ENCODE measurements around the gene PARN.
"Not testable (repeated sequence)": the region's sequence is repeated elsewhere in the genome, so short reads cannot be mapped to it uniquely, and the experiment has no call there.

Gene PARN

DNA sequence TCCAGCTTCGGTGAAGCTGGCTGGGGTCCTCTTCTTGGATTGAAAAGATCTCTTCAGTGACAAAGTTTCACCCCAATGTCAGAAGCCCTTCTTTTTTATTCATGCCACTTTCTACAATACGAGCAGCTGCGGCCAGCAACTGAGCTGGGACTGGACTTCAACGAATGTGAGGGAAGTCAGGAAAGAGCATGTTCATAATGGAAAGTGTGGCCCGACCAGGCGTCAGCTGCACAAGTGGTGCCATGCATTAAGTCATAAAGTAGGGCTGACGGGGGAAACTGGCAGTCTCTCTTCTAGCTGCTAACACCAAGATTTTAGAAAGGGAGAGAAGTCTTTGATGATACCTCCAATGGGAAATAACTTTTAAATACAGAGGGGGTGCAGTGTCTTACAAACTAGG lies 192.6 kb downstream of the PARN start:
- DNase-seq (ENCODE audit: low read depth, low spot score), result no peak

DNA sequence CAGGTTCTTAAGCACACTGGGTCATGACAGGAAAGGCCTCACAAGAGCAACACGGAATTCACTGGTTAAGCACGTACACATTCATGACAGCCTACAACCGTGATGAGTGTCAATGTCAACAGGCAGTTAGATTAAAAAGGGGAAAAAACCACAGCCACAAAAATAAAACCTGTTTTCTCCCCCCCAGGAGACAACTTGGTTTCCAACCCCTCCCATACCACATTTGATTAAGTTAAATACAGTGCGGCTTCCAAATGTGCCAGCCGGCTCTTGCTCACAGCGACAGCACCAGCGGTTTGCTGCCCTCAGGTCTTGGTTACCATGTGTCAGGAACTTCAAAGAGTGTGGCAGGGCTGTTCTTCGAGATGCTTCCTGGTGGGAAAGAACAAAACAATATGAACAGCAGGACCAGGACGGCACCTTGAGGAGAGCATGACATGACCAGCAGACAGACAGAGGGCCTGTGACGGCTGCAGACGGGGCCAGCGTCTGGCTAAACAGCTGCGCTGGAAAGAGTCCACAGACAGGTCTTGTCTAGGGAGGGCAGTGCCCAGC lies 193.6 kb downstream of the PARN start:
- DNase-seq (ENCODE audit: low read depth, low spot score), result no peak

DNA sequence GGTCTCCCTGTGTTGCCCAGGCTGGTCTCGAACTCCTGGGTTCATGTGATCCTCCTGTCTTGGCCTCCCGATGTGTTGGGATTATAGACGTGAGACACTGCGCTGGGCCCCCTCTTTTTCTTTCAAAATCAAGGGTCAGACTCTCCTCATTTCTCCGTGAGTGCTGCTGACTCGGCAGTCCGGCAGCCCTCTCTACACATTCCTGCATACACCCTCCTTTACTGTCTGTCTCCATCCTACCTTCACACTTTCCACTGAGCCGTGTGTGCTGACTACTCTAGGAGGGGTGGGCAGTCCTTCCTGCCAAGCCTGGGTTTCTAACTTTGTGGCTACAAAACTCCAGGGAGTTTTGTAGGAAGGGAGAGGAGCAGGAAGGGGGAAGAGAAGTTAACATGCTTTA lies 195.2 kb downstream of the PARN start:
- no peak for DNase-seq (ENCODE audit: low read depth, low spot score)

DNA sequence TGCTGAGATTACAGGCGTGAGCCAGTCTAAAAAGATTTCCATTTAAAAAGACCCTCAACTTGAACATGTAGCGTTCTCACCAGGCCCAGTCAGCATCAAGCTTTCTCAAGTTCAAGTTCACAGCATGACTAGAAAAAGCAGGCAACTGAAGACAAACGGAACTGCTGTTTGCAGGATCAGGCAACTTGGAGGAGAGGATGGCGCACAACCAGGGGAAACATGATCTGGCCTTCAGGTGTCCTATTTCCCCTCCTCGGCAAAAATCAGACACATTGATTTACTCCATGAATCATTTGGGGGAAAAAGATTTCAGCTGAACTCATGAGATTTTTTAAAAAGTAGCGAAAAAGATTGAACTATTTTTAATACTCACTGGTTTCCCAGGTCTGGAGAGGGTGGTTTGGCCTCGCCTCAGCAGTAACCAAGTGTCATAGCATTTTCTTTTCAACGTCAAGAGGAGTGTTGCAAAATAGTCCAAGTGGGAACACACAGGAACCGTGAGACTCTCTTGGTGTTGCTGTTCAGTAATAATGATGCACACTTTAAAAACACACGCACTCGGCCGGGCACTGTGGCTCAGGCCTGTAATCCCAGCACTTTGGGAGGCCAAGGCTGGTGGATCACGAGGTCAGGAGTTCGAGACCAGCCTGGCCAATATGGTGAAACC lies 201.0 kb downstream of the PARN start:
- not testable (repeated sequence) for DNase-seq (ENCODE audit: low read depth, low spot score)

DNA sequence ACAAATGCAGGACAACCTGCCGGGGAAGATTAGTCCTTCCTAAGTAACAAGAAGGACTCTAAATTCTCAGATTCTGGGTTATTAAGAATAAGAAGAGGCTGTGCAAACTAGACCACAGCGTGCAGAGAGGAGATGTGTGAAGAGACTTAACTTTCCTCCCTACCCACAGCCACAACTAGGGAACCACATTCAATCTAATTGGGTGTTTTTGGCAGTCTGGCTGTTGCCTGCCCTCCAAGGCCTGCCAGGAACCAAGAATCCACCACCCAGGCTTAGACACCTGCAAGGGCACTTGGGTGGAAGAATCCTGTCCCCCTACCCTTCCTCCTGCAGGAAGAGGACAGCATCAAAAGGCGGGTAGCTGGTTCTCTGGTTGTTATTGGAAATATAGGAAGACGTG lies 202.0 kb downstream of the PARN start:
- no peak for DNase-seq (ENCODE audit: low read depth, low spot score)

DNA sequence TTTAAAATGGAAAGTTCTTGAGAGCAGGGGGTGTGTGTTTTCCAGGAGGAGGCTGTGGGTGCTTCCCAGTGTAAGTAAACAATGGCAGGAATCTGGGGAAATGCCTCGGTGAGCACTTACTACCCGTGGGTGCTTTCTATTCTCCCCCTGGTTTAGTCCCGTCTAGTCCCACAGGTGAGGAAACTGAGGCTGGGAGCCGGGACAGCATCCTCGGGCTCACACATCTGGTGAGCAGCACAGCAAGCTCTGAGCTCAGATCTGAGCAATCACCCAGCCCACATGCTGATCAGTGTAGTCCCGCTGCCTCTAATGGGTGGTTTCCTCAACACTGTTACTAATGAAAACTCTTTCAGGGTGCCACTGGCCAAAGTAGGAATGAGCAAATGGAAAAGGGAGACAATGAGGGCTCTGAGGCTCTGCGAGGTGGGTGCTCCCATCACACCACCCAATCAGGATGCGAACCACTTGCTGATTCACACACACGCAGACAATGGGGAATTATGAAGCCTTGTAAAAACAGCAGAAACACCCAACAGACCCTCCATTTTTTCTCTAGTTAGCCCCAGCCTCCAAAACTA lies 202.6 kb downstream of the PARN start:
- no peak for DNase-seq (ENCODE audit: low read depth, low spot score)

DNA sequence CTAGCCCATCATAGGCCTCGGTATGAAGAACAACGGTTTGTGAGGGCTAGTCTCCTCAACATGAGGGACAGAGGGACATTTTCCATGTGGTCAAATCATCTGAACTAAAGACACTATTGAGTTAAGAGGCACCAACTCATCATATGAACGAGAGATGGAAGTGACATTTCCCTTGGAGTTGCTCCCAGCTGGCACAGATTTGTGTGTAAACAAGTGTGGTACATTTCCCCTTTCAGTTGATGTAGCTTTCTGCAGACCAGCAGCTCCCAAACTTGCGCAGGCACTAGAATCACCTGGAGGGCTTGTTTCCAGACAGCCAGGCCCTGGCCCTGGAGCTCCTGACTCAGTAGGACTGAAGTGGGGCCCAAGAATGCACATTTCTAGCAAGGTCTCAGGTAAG lies 205.5 kb downstream of the PARN start:
- DNase-seq (ENCODE audit: low read depth, low spot score), result no peak

DNA sequence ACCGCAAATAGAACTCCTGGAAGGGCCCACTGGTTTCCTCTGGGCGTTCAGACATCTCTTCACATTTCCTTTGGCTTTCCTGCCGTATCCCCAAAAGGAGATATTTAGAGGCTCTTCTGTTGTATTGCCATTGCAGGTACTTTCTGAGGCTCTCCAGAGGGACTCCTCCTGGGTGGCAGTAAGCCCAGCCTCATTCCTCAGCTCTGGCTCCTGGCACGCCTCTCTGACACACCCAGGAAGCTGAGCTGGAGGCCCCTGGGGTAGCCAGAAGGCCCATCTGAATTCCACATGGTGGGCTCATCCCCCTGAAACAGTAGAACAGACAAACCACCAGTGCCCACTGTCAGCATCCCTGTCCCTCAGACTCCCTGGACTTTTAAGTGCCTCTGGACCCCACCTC lies 206.7 kb downstream of the PARN start:
- no peak for DNase-seq (ENCODE audit: low read depth, low spot score)

DNA sequence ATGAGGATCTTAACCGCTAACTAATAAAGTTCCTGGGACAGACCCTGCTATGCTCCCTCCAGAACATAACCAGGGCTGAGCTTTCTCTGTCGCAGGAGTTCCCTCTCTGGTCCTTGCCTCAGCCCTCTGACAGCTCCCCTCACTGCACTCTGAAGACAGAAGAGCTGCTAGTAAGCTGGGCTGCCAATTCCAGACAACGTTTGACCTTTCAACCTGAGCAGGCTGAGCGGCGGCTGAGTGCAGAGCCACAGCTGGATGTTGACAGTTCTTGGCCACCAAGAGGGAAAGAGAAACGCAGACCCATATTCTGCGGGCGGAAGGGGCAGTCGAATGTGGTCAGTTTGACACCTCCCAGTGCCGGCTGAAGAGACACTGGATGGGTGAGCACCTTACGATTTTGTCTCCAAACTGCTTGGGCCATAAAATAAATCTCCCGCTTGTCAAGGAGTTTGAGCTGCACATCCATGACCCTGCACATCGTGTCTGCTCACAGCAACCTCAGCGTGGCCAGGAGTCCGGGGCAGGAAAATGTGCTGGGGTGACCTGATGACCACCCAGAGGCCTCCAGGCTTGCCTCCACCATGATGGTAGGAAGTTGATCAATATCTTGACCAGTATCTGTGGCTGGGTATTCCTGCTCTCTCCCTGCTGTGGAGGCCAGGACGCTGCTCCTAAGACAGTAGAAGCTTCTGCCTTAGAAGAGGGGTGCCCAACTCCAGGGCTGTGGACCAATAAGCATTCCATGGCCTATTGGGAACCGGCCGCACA lies 209.2 kb downstream of the PARN start:
- DNase-seq (ENCODE audit: low read depth, low spot score), result no peak

DNA sequence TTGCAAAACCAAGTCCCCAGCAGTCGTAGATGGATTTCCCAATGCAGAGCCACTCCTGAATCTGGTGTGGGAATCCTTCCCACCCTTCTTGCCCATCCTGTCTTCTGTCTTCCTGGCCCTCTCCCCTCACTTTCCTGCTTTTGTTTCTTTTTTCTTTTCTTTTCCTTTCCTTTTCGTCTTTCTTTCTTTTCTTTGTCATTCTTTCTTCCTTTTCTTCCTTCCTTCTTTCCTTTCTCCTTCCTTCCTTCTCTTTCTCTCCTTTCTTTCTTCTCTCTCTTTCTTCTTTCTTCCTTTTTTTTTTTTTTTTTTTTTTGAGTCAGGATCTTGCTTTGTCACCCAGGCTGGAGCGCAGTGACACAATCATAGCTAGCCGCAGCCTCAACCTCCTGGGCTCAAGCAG lies 209.8 kb downstream of the PARN start:
- DNase-seq (ENCODE audit: low read depth, low spot score), result not testable (repeated sequence)

DNA sequence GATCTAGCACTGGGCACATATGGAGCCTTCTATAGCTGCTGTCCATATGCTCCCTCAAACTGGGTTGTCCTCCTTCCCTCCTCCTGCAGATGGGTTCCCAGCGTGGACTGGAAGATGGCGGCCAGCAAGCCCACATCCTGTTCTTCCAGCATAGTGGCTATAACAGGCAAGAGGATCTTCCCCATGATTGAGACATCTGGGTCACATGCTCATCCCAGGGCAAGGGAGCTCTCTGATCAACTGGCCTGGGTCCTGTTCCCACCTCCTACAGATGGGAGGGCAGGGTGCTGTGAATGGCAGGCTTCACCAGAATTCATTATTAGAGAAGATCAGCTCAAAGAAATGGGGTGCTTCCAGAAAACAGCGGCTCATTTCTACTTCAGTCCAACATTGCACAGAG lies 210.2 kb downstream of the PARN start:
- no peak for DNase-seq (ENCODE audit: low read depth, low spot score)

DNA sequence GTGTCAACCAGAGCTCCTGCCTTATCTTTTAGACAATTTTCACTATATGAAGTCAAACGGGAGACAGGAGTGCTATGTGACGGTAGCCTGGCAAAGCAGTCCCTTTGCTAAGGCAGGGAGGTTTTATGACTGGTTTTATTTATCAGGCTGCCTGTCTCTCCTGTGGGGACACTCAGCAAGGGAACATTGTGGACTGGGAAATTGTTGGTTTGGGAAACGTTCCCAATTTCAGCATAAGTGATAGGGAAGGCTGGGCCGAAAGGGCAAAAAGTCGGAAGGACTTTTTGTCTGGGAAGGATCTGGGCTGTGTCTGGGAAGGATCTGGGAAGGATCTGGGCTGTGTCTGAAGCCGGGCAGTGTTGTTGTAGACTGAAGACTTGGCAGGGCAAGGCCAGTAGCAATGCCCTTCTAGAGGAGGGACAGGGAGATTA lies 211.2 kb downstream of the PARN start:
- no peak for DNase-seq (ENCODE audit: low read depth, low spot score)

DNA sequence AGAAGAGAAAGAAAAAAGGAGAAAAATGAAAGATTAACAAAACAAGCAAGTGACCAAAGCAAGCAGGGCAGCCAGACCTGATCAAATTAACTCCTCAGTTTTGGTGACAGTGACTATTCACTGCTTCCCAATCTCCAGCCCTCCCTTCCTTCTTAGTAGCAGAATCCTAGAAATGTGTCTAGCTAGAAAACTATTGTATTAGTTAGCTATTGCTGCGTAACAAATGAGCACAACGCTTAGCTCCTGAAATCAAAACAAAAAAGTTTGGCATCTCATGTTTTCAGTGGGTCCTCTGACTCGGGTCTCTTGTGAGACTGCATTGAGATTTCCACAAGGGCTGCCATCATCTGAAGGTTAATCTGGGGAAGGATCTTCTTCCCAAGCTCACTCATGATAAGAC lies 213.9 kb downstream of the PARN start:
- no peak for DNase-seq (ENCODE audit: low read depth, low spot score)

DNA sequence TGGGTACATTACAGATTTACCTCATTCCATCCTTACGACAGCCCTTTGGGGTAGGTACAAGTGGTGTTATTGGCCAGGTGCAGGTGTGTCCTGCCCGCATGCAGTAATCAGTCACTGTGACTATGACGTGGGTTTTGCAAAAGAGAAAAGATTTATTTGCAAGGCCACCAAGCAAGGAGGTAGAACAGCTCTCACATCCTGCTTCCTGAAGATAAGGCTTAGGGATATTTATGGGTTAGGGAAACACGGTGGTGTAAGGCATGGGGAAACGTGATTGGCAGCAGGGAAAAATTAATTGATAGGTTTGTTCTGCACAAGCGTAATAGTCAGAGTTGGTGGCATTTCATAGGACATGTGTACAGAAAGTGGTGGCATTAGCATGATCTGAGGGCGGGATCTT lies 214.8 kb downstream of the PARN start:
- DNase-seq (ENCODE audit: low read depth, low spot score), result no peak

DNA sequence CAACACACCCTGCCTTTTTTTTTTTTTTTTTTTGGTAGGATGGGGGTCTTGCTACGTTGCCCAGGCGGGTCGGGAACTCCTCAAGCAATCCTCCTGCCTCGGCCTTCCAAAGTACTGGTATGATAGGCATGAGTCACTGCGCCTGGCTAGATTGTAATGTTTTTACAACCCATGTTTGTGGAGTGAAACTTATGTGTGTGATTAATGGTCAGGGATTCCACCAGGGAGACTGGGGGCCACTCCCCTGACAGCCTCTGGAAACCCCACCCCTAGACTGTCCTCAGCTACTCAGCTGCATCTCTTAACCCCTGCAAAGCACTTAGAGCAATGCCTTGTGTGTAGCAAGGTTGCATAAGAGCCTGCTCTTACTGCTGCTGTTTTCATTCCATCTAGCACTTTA lies 220.5 kb downstream of the PARN start:
- no peak for DNase-seq (ENCODE audit: low read depth, low spot score)

DNA sequence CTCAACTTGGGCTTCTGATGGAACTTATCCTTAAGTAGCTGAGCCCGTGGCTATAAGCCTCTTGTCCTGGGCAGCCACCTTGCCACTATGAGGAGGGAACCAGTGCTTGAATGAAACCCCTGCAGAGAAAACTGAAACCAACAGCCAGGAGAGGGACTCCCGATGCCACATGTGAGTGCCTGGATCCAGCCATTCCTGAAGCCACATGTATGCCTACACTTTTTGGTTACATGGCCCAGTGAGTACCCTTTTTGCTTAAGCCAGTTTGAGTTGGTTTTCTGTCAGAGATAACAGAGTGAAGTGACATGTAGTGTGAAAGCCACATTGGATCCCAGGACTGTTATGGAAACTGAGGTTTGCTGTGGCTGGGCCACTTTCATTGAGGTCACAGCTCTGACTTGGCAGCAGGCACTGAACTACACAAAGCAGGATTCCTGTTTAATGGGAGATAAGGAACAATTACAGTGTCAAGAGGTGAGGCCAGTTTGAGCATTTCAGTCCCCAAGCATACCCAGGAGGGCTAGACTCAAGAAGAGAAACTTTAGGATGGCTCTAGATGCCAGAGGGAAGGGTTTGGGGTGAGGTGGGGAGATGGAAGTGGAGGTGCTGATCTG lies 222.2 kb downstream of the PARN start:
- no peak for DNase-seq (ENCODE audit: low read depth, low spot score)

DNA sequence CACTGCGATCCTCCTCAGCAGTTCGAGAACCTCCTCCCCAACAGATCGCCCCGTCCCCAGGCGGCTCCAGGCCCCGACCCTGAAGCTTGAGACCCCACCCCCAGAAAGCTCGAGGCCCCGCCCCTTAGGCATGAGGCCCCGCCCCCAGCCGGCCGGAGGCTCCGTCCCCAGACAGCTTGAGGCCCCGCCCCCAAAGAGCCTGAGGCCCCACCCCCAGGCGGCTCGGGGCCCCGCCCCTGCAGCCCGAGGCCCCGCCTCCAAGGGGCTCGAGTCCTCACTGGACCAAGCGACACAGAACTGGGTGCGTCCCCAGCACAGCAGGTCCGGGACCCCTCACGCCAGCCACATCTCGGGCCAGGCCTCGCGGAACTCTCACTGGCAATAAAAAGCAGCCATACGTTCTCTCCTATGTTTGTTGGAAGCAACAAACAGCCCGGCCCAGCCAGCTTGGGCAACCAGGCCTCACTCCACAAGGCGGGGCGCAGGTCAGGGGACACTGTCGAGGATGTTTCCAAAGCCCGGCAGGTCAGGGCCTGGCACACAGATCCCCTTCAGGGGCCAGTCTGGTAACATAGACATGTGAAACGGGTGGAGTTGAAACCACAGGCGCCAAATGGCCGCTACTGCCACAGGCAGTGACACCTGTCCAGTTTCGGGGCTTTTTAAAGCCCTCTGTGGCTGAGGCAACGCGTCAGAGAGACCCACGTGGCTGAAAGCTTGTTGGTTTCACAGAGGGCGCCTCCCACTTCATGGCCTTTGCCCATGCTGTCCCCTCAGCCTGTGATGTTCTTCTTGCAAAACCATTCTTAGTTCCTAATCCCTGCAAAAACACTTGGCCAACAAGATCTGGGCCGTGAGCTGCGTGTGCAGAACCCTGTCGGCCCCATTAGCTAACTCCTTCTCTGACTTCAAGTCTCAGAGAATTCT lies 224.2 kb downstream of the PARN start:
- DNase-seq (ENCODE audit: low read depth, low spot score), result no peak

DNA sequence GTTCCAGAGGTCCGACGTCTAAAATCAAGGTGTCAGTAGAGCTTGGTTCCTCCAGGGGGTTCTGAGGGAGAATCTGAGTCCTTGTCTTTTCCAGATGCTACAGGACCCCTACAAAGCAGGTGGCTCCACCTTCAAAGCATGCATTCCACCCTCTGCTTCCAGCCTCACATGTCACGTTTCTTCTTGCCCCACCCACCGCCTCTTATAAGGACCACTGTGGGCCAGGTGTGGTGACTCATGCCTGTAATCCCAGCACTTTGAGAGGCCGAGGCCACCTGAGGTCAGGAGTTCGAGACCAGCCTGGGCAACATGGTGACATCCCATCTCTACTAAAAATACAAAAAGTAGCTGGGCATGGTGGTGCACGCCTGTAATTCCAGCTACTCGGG lies 227.1 kb downstream of the PARN start:
- not testable (repeated sequence) for DNase-seq (ENCODE audit: low read depth, low spot score)

DNA sequence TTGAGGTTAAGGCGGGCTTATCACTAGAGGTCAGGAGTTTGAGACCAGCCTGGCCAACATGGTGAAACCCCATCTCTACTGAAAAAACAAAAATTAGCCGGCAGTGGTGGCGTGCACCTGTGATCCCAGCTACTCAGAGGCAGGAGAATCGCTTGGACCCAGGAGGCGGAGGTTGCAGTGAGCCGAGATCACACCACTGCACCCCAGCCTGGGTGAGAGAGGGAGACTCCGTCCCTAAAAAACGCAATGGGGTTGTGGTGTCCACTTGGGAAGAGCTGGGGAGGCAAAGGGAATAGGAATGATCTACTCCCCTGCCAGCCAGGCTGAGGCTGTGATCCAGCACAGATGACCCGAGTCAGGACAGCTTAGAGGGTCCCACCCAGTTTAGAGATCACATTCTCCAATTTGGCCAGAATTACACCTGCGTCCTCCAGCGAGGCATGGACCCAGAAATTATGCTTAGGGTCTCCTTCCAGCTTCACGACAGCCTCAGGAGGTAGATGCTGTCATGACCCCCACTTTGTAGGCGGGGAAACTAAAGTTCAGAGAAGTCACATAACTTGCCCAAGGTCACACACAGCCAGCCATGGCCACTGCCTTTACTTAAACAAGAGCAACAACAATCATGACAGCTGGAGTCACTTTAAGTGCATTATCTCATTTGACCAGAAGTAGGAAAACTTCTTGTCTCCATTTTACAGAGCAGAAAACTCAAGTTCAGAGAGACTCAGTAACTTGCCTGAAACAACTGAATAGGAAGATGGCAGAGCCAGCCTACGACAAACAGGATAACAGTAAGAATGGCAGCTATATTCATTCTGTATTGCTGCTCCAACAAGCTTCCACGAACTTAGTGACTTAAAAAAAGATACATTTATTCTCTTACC lies 227.7 kb downstream of the PARN start:
- not testable (repeated sequence) for DNase-seq (ENCODE audit: low read depth, low spot score)

DNA sequence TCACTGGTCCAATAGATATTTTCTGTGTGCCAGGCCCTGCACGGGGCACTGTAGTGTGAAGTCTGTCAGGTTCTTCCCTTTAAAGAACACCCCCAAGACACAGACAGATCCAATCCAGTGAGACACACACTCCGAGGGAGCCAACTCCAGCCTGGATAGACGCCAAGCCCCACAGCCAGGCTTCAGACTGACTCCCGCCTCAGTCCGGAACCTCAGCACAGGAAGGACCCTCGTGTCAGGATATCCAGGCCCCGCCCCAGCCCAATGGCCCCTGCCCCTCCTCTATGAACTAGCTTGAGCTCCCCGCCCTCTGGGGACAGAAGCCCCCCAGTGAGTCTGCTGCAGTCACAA lies 228.4 kb downstream of the PARN start:
- DNase-seq (ENCODE audit: low read depth, low spot score), result not testable (repeated sequence)

Measured in activated CD4-positive, CD25-positive, alpha-beta regulatory T cell treated with anti-CD3 and anti-CD28 coated beads, Interleukin-2, amount 50 U/mL, for 16 hours (primary cell).